Calu3 (cell line): ENCODE measurements around the gene ANKDD1B. TPM values are rescaled to one million over a fixed set of nuclear protein-coding genes. Genes with fewer than 3 reads are reported as not detected.
"Not testable (repeated sequence)": the region's sequence is repeated elsewhere in the genome, so short reads cannot be mapped to it uniquely, and the experiment has no call there.

Experiments used
- BruUV-seq: library from RNA; stranded (reverse); fragments of 400-500 nt; replicated peaks from 2 replicates; lab custom pipeline; 2021; lab: Mats Ljungman, UMichigan
- CTCF ChIA-PET: fragments of 300-600 bp; sonication (Branson Sonifier 250); formaldehyde crosslinking; loops from one replicate; lab custom pipeline; 2022; ENCODE audit warnings: antibody characterized with exemption; lab: Charles Lee
- DNase-seq: peaks from one replicate; pipeline ENCODE4 v3.0.0; 2022
- H3K27ac Mint-ChIP-seq: one replicate; pipeline ENCODE4 v1.8.0; 2022; ENCODE audit warnings: mixed read lengths; ENCODE audit not compliant: unreplicated experiment
- H3K27me3 Mint-ChIP-seq: one replicate; pipeline ENCODE4 v1.8.0; 2022; ENCODE audit warnings: mixed read lengths; ENCODE audit not compliant: unreplicated experiment
- H3K36me3 Mint-ChIP-seq: one replicate; pipeline ENCODE4 v1.8.0; 2022; ENCODE audit warnings: mild to moderate bottlenecking, moderate library complexity, mixed read lengths; ENCODE audit not compliant: insufficient read depth, unreplicated experiment
- H3K4me1 Mint-ChIP-seq: one replicate; pipeline ENCODE4 v1.8.0; 2022; ENCODE audit warnings: mild to moderate bottlenecking, low read depth, mixed read lengths; ENCODE audit not compliant: unreplicated experiment
- H3K4me3 Mint-ChIP-seq: one replicate; pipeline ENCODE4 v1.8.0; 2022; ENCODE audit warnings: mild to moderate bottlenecking, low read depth, moderate library complexity, mixed read lengths; ENCODE audit not compliant: unreplicated experiment
- H3K9me3 Mint-ChIP-seq: one replicate; pipeline ENCODE4 v1.8.0; 2022; ENCODE audit warnings: low read depth, mixed read lengths; ENCODE audit not compliant: unreplicated experiment
- CTCF ChIP-seq: fragments of 200-600 bp; IDR thresholded peaks from one replicate; pipeline ENCODE4 v1.8.0; 2022; ENCODE audit warnings: antibody characterized with exemption; ENCODE audit not compliant: unreplicated experiment
- intact Hi-C: fragments of 100-400 bp; cut with micrococcal nuclease; formaldehyde crosslinking; loops from one replicate; pipeline ENCODE4 v1.10.0; 2022; ENCODE audit not compliant: unreplicated experiment
- total RNA-seq: library from RNA; stranded (reverse); gene quantifications from 2 replicates; pipeline ENCODE4 v1.2.3, GENCODE V29; 2022

ANKDD1B gene
- total RNA-seq, 1 experiment from 2014 or later = 1.3 TPM

DNA sequence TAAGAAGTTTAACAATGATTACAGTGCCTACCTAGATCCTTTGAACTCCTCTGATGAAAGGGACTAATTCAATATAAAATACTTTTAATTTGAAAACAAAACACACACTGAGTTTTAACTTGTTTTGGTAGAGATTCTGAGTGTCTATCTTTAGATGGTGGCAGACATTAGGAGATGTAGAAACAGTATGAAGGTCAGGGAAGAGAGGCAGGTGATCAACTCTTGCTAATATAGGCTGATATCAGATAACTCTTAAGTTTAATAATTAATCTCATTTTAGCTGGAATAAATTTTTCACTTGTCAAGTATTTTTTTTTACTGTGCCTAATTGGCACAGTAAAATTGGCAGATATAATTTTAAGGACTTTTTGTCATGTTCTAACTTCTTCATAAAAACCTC, 75.2 kb downstream of the ANKDD1B start:
- peaks cover 31% of the 10 kb centered on the region for H3K36me3 Mint-ChIP-seq
- no peak for DNase-seq
- no peaks in the 10 kb centered on the region for H3K27me3 Mint-ChIP-seq
- no peak for TF ChIP-seq CTCF
- peaks cover 6% of the 10 kb centered on the region for H3K4me1 Mint-ChIP-seq
- intact Hi-C loops = loop anchor here (10.0 kb wide), 1 partner anchor 272 kb away; no protein-coding TSS in a partner anchor
- H3K9me3 Mint-ChIP-seq = no peaks in the 10 kb centered on the region
- CTCF ChIA-PET = no interaction called here
- BruUV-seq = no TSS peak
- H3K27ac Mint-ChIP-seq = no peak overlapping the region
- no peak overlapping the region for H3K4me3 Mint-ChIP-seq

GRCh38 chr5:75690669-75691068, 79.4 kb downstream of the ANKDD1B start:
- no peak for DNase-seq
- H3K4me1 Mint-ChIP-seq = peaks cover 14% of the 10 kb centered on the region
- peaks cover 34% of the 10 kb centered on the region for H3K36me3 Mint-ChIP-seq
- no peak overlapping the region for H3K4me3 Mint-ChIP-seq
- CTCF ChIA-PET = no interaction called here
- H3K9me3 Mint-ChIP-seq = no peaks in the 10 kb centered on the region
- intact Hi-C loops = no loop called here
- H3K27ac Mint-ChIP-seq = no peak overlapping the region
- no peaks in the 10 kb centered on the region for H3K27me3 Mint-ChIP-seq
- no TSS peak for BruUV-seq
- no peak for TF ChIP-seq CTCF

- Mint-ChIP-seq H3K36me3 (peaks cover 27% of the 10 kb centered on the region), H3K4me3 (no peak overlapping the region), H3K9me3 (peaks cover 3% of the 10 kb centered on the region), H3K27ac (no peak overlapping the region), H3K27me3 (no peaks in the 10 kb centered on the region), H3K4me1 (peaks cover 10% of the 10 kb centered on the region)
- CTCF ChIA-PET = no interaction called here
- intact Hi-C loops = no loop called here
- no peak for TF ChIP-seq CTCF
- BruUV-seq = no TSS peak
- no peak for DNase-seq
Observed at GRCh38 chr5:75694781-75695180, 83.5 kb downstream of the ANKDD1B start.

DNA sequence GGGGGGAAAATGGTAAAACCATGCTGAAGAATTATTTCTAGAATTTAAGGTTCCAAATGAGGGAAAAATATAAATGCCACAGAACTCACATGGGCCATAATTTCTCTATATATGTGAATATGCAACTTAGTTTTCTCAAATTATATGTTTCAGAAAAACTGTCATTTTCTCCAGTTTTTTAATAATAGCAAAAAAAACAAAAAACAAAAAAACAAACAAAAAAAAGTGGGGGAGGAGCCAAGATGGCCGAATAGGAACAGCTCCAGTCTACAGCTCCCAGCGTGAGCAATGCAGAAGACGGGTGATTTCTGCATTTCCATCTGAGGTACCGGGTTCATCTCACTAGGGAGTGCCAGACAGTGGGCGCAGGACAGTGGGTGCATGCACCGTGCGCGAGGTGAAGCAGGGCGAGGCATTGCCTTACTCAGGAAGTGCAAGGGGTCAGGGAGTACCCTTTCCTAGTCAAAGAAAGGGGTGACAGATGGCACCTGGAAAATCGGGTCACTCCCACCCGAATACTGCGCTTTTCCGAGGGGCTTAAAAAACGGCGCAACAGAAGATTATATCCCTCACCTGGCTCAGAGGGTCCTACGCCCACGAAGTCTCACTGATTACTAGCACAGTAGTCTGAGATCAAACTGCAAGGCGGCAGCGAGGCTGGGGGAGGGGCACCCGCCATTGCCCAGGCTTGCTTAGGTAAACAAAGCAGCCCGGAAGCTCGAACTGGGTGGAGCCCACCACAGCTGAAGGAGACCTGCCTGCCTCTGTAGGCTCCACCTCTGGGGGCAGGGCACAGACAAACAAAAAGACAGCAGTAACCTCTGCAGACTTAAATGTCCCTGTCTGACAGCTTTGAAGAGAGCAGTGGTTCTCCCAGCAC, 84.5 kb downstream of the ANKDD1B start:
- CTCF ChIA-PET, H3K4me1 Mint-ChIP-seq, intact Hi-C loops, BruUV-seq, H3K9me3 Mint-ChIP-seq, H3K27me3 Mint-ChIP-seq: not testable (repeated sequence)
- peak overlapping the region; percentile 77 for H3K4me3 Mint-ChIP-seq
- peak; percentile 43 for DNase-seq
- peak overlapping the region; percentile 34 for H3K27ac Mint-ChIP-seq
- peaks cover 27% of the 10 kb centered on the region for H3K36me3 Mint-ChIP-seq

GRCh38 chr5:75701856-75702255, 90.6 kb downstream of the ANKDD1B start:
- TF ChIP-seq CTCF = no peak
- intact Hi-C loops = no loop called here
- peaks cover 5% of the 10 kb centered on the region for H3K36me3 Mint-ChIP-seq
- no peak for DNase-seq
- peaks cover 3% of the 10 kb centered on the region for H3K9me3 Mint-ChIP-seq
- H3K27ac Mint-ChIP-seq = no peak overlapping the region
- no TSS peak for BruUV-seq
- CTCF ChIA-PET = no interaction called here
- H3K27me3 Mint-ChIP-seq = no peaks in the 10 kb centered on the region
- no peak overlapping the region for H3K4me3 Mint-ChIP-seq
- H3K4me1 Mint-ChIP-seq = no peaks in the 10 kb centered on the region
